Measurements from ENCODE around the gene GSK3A.

- TF ChIP-seq, protein P1, sequence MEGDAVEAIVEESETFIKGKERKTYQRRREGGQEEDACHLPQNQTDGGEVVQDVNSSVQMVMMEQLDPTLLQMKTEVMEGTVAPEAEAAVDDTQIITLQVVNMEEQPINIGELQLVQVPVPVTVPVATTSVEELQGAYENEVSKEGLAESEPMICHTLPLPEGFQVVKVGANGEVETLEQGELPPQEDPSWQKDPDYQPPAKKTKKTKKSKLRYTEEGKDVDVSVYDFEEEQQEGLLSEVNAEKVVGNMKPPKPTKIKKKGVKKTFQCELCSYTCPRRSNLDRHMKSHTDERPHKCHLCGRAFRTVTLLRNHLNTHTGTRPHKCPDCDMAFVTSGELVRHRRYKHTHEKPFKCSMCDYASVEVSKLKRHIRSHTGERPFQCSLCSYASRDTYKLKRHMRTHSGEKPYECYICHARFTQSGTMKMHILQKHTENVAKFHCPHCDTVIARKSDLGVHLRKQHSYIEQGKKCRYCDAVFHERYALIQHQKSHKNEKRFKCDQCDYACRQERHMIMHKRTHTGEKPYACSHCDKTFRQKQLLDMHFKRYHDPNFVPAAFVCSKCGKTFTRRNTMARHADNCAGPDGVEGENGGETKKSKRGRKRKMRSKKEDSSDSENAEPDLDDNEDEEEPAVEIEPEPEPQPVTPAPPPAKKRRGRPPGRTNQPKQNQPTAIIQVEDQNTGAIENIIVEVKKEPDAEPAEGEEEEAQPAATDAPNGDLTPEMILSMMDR (conservative IDR thresholded peaks at IDR 0.05; ENCODE audit: low read depth, low read length): peak; percentile 85
- TF ChIP-seq, protein P2, sequence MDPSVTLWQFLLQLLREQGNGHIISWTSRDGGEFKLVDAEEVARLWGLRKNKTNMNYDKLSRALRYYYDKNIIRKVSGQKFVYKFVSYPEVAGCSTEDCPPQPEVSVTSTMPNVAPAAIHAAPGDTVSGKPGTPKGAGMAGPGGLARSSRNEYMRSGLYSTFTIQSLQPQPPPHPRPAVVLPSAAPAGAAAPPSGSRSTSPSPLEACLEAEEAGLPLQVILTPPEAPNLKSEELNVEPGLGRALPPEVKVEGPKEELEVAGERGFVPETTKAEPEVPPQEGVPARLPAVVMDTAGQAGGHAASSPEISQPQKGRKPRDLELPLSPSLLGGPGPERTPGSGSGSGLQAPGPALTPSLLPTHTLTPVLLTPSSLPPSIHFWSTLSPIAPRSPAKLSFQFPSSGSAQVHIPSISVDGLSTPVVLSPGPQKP (IDR thresholded peaks at IDR 0.05; ENCODE audit: borderline replicate concordance, low read depth, low read length): no peak
- TF ChIP-seq CEBPB (IDR thresholded peaks at IDR 0.05; ENCODE audit: low read depth, low read length): no peak
- 0 out of 2 replicates have a peak, but pooled peaks have one; percentile 15 for TF ChIP-seq MXI1 (IDR thresholded peaks at IDR 0.05; ENCODE audit: borderline replicate concordance, low read depth, low read length)
- no peak for TF ChIP-seq POLR2A (IDR thresholded peaks at IDR 0.05; ENCODE audit: low read depth, low read length)
- no peak for TF ChIP-seq CHD1 (IDR thresholded peaks at IDR 0.05; ENCODE audit: low read depth, low read length)
- TF ChIP-seq BHLHE40 (IDR thresholded peaks at IDR 0.05; ENCODE audit: low read depth, low read length): no peak
- no peak for TF ChIP-seq RFX5 (IDR thresholded peaks at IDR 0.05; ENCODE audit: low read depth, low read length)
- no peak for TF ChIP-seq MAFK (IDR thresholded peaks at IDR 0.05; ENCODE audit: low read depth, low read length)
- TF ChIP-seq RAD21 (IDR thresholded peaks at IDR 0.05; ENCODE audit: low read length): peak; percentile 77
- no peak for TF ChIP-seq FOS (IDR thresholded peaks at IDR 0.05; ENCODE audit: low read depth, low read length)
Measured at GRCh38 chr19:42184401-42184861, 58.0 kb downstream of the GSK3A start.

Data from IMR-90 (cell line).